GM23338 (cell line): Measurements from ENCODE around the gene DRC3. TPM values are rescaled to one million over a fixed set of nuclear protein-coding genes. Genes with fewer than 3 reads are reported as not detected.

Source experiments
- ATAC-seq: fragments of 200-7000 bp; cut with Tn5 transposase; 3 replicates; pipeline ENCODE4 v1.9.1; 2020
- DNase-seq: peaks from one replicate; pipeline ENCODE4 v3.0.0-alpha.2; 2015; ENCODE audit warnings: low spot score
- H2AFZ ChIP-seq: fragments of 200-600 bp; sonication (generic); 2 replicates; pipeline ENCODE4 v1.8.0; 2016; ENCODE audit warnings: antibody characterized with exemption, mild to moderate bottlenecking, moderate library complexity
- H3F3A ChIP-seq: fragments of 200-600 bp; sonication (generic); replicated peaks from 2 replicates; pipeline ENCODE4 v1.8.0; 2017; ENCODE audit warnings: antibody characterized with exemption, mixed run types, low read depth
- H3K27ac ChIP-seq: fragments of 200-600 bp; sonication (generic); 2 replicates; pipeline ENCODE4 v1.6.1; 2016; ENCODE audit warnings: low read depth
- H3K27me3 ChIP-seq: fragments of 200-600 bp; sonication (generic); 2 replicates; pipeline ENCODE4 v1.8.0; 2016; ENCODE audit warnings: mild to moderate bottlenecking, mixed run types, moderate library complexity; ENCODE audit not compliant: insufficient read depth
- H3K36me3 ChIP-seq: fragments of 200-600 bp; sonication (generic); 2 replicates; pipeline ENCODE4 v1.8.0; 2016; ENCODE audit warnings: mild to moderate bottlenecking; ENCODE audit not compliant: insufficient read depth
- H3K4me1 ChIP-seq: fragments of 200-600 bp; sonication (generic); 2 replicates; pipeline ENCODE4 v1.8.0; 2016; ENCODE audit warnings: mild to moderate bottlenecking, moderate library complexity; ENCODE audit not compliant: insufficient read depth
- H3K4me2 ChIP-seq: fragments of 200-600 bp; sonication (generic); 2 replicates; pipeline ENCODE4 v1.7.1; 2017; ENCODE audit warnings: mixed run types
- H3K4me3 ChIP-seq: fragments of 200-600 bp; sonication (generic); 2 replicates; pipeline ENCODE4 v1.6.1; 2016; ENCODE audit warnings: mixed run types
- H3K79me2 ChIP-seq: fragments of 200-600 bp; sonication (generic); replicated peaks from 2 replicates; pipeline ENCODE4 v1.8.0; 2017; ENCODE audit warnings: mild to moderate bottlenecking; ENCODE audit not compliant: insufficient read depth
- H3K9me2 ChIP-seq: fragments of 200-600 bp; sonication (generic); 2 replicates; pipeline ENCODE4 v1.8.0; 2017; ENCODE audit not compliant: insufficient read depth
- H4K20me1 ChIP-seq: fragments of 200-600 bp; sonication (generic); replicated peaks from 2 replicates; pipeline ENCODE4 v1.8.0; 2017; ENCODE audit warnings: mild to moderate bottlenecking; ENCODE audit not compliant: insufficient read depth
- H3K27ac Mint-ChIP-seq: 2 replicates; pipeline ENCODE4 v1.8.0; 2020; ENCODE audit warnings: inconsistent platforms, mild to moderate bottlenecking, moderate library complexity, mixed read lengths
- H3K27me3 Mint-ChIP-seq: 3 replicates; pipeline ENCODE4 v1.8.0; 2022; ENCODE audit warnings: low read depth, mild to moderate bottlenecking, moderate library complexity, mixed read lengths, inconsistent platforms; ENCODE audit not compliant: insufficient read depth, poor library complexity
- H3K36me3 Mint-ChIP-seq: 3 replicates; pipeline ENCODE4 v1.8.0; 2021; ENCODE audit warnings: low read depth, mild to moderate bottlenecking, inconsistent platforms, moderate library complexity, mixed read lengths
- H3K4me1 Mint-ChIP-seq: 3 replicates; pipeline ENCODE4 v1.8.0; 2020; ENCODE audit warnings: mild to moderate bottlenecking, inconsistent platforms, mixed read lengths
- H3K4me3 Mint-ChIP-seq: 3 replicates; pipeline ENCODE4 v1.8.0; 2021; ENCODE audit warnings: moderate library complexity, mild to moderate bottlenecking, inconsistent platforms, mixed read lengths
- H3K9me3 Mint-ChIP-seq: 3 replicates; pipeline ENCODE4 v1.8.0; 2020; ENCODE audit warnings: moderate library complexity, mild to moderate bottlenecking, inconsistent platforms, mixed read lengths
- ETS1 ChIP-seq: IDR thresholded peaks from 2 replicates; pipeline ENCODE4 v1.6.1; 2016; ENCODE audit warnings: antibody characterized with exemption
- EZH2 ChIP-seq: fragments of 200-600 bp; sonication (generic); IDR thresholded peaks from one replicate; pipeline ENCODE4 v1.8.0; 2017; ENCODE audit warnings: antibody characterized with exemption, mild to moderate bottlenecking, low read depth; ENCODE audit not compliant: unreplicated experiment
- JUNB ChIP-seq: IDR thresholded peaks from one replicate; pipeline ENCODE4 v1.6.1; 2016; ENCODE audit warnings: antibody characterized with exemption; ENCODE audit not compliant: unreplicated experiment
- NANOG ChIP-seq: IDR thresholded peaks from 2 replicates; pipeline ENCODE4 v1.6.1; 2016; ENCODE audit warnings: antibody characterized with exemption, borderline replicate concordance
- REST ChIP-seq: IDR thresholded peaks from one replicate; pipeline ENCODE4 v1.6.1; 2018; ENCODE audit warnings: antibody characterized with exemption; ENCODE audit not compliant: unreplicated experiment
- ZNF114 ChIP-seq: fragments of 250-450 bp; sonication (Bioruptor Pico); IDR thresholded peaks from 2 replicates; pipeline ENCODE4 v1.5.0; 2020; ENCODE audit warnings: mild to moderate bottlenecking, moderate library complexity
- ZNF331 ChIP-seq: fragments of 250-450 bp; sonication (Bioruptor Pico); IDR thresholded peaks from 2 replicates; pipeline ENCODE4 v1.5.0; 2020; ENCODE audit warnings: low read depth, mild to moderate bottlenecking, moderate library complexity
- ZNF462 ChIP-seq: fragments of 250-450 bp; sonication (Bioruptor Pico); IDR thresholded peaks from 2 replicates; pipeline ENCODE4 v1.5.0; 2020; ENCODE audit warnings: mild to moderate bottlenecking, moderate library complexity
- polyA plus RNA-seq: library from polyadenylated mRNA; unstranded; fragments of >200 nt; fragmentation: Nextera tagmentation; extraction: Ambion mirVana; gene quantifications from 2 replicates; pipeline ENCODE4 v1.2.1, GENCODE V29; 2016
- total RNA-seq: library from RNA; depleted of rRNA; stranded (reverse); fragments of >200 nt; shearing (Covaris generic); gene quantifications from 2 replicates; pipeline ENCODE4 v1.2.3, GENCODE V29; 2014
- TF ChIP-seq, protein P1 (sequence below), 2 experiments: fragments of 200-600 bp in 1 of 2; sonication (generic) in 1 of 2; conservative IDR thresholded peaks; 2 replicates each; pipeline versions ENCODE4 v1.5.1 to v1.6.1; 2016 to 2017; ENCODE audit warnings: antibody characterized with exemption in 2 of 2, low read depth in 2 of 2, mild to moderate bottlenecking in 2 of 2, moderate library complexity in 1 of 2

DRC3 gene
- total and polyA plus RNA-seq, 2 experiments from 2014 or later = 1.1 TPM; not detected in 1

GRCh38 chr17:18027280-18027679, 54.6 kb downstream of the DRC3 start (continued):
- TF ChIP-seq ETS1 = no peak
- TF ChIP-seq NANOG = no peak
- no peak for TF ChIP-seq JUNB

GRCh38 chr17:18028114-18028951, 55.7 kb downstream of the DRC3 start:
- Histone ChIP-seq H3K4me2 (no peak overlapping the region), H2AFZ (no peak overlapping the region), H3K4me3 (no peak overlapping the region), H3K9me2 (no peaks in the 10 kb centered on the region), H3F3A (no peaks in the 10 kb centered on the region), H4K20me1 (no peaks in the 10 kb centered on the region), H3K79me2 (peaks cover 9% of the 10 kb centered on the region; the same call in 1 of the 2 replicates), H3K27ac (no peak overlapping the region), H3K36me3 (no peaks in the 10 kb centered on the region), H3K27me3 (no peaks in the 10 kb centered on the region), H3K4me1 (no peaks in the 10 kb centered on the region)
- DNase-seq = no peak
- Mint-ChIP-seq H3K27ac (no peak overlapping the region), H3K4me1 (no peaks in the 10 kb centered on the region; the same call in 2 of the 3 replicates), H3K36me3 (no peaks in the 10 kb centered on the region), H3K27me3 (peaks cover 2% of the 10 kb centered on the region), H3K9me3 (no peaks in the 10 kb centered on the region), H3K4me3 (no peak overlapping the region)
- no peak for ATAC-seq
- no peak for TF ChIP-seq REST
- TF ChIP-seq, protein P1, sequence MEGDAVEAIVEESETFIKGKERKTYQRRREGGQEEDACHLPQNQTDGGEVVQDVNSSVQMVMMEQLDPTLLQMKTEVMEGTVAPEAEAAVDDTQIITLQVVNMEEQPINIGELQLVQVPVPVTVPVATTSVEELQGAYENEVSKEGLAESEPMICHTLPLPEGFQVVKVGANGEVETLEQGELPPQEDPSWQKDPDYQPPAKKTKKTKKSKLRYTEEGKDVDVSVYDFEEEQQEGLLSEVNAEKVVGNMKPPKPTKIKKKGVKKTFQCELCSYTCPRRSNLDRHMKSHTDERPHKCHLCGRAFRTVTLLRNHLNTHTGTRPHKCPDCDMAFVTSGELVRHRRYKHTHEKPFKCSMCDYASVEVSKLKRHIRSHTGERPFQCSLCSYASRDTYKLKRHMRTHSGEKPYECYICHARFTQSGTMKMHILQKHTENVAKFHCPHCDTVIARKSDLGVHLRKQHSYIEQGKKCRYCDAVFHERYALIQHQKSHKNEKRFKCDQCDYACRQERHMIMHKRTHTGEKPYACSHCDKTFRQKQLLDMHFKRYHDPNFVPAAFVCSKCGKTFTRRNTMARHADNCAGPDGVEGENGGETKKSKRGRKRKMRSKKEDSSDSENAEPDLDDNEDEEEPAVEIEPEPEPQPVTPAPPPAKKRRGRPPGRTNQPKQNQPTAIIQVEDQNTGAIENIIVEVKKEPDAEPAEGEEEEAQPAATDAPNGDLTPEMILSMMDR (conservative IDR thresholded peaks at IDR 0.05; ENCODE audit: low read depth in 2 of 2) = no peak
- TF ChIP-seq ZNF114 (CRISPR knock-in tag) = no peak
- no peak for TF ChIP-seq JUNB
- no peak for TF ChIP-seq ZNF331 (CRISPR knock-in tag)
- no peak for TF ChIP-seq ETS1
- TF ChIP-seq NANOG = no peak
- no peak for TF ChIP-seq EZH2
- no peak for TF ChIP-seq ZNF462 (CRISPR knock-in tag)
